Nephron (organoid): ENCODE measurements around the gene FUS.

Source experiments
- H3K27ac Mint-ChIP-seq, 3 experiments: 2 replicates each; pipeline ENCODE4 v1.8.0; 2020; ENCODE audit warnings: mixed read lengths in 3 of 3, mild to moderate bottlenecking in 2 of 3, moderate library complexity in 1 of 3
- H3K27me3 Mint-ChIP-seq: 2 replicates; pipeline ENCODE4 v1.8.0; 2021; ENCODE audit warnings: low read depth, mild to moderate bottlenecking, moderate library complexity, mixed read lengths
- H3K36me3 Mint-ChIP-seq: 2 replicates; pipeline ENCODE4 v1.8.0; 2020; ENCODE audit warnings: low read depth, mixed read lengths
- H3K4me1 Mint-ChIP-seq: 2 replicates; pipeline ENCODE4 v1.8.0; 2020; ENCODE audit warnings: mixed read lengths
- H3K4me3 Mint-ChIP-seq, 3 experiments: 2 replicates each; pipeline ENCODE4 v1.8.0; 2020; ENCODE audit warnings: mild to moderate bottlenecking in 3 of 3, mixed read lengths in 3 of 3, moderate library complexity in 2 of 3
- H3K9me3 Mint-ChIP-seq: 2 replicates; pipeline ENCODE4 v1.8.0; 2020; ENCODE audit warnings: mixed read lengths
- CTCF ChIP-seq, 3 experiments: fragments of 200-600 bp; sonication (generic); IDR thresholded peaks; one replicate each; pipeline ENCODE4 v1.5.0; 2021; ENCODE audit warnings: antibody characterized with exemption in 3 of 3; ENCODE audit not compliant: unreplicated experiment in 3 of 3

The FUS gene

GRCh38 chr16:31202414-31203375 is 22.8 kb downstream of the FUS start, which contains the start of gene PYCARD:
PYCARD (minus strand) TSS chr16:31202760; CDS start chr16:31202690, 70 bp downstream.
- peaks cover 17% of the 10 kb centered on the region for H3K4me1 Mint-ChIP-seq
- H3K27me3 Mint-ChIP-seq = peaks cover 53% of the 10 kb centered on the region
- H3K9me3 Mint-ChIP-seq = no peaks in the 10 kb centered on the region
- TF ChIP-seq CTCF (IDR thresholded peaks at IDR 0.05; ENCODE audit: unreplicated experiment in 3 of 3) = no peak
- H3K27ac Mint-ChIP-seq = peak within 1 kb of the TSS in 2 of 3 experiments; percentile 9 to 16
- peak within 1 kb of the TSS; percentile 80 to 82 (median 80) for H3K4me3 Mint-ChIP-seq
- H3K36me3 Mint-ChIP-seq = peaks cover 22% of the 10 kb centered on the region

GRCh38 chr16:31204871-31205666 is 25.1 kb downstream of the FUS start:
- H3K4me3 Mint-ChIP-seq = peak overlapping the region in 1 of 3 experiments; percentile 58
- no peaks in the 10 kb centered on the region for H3K9me3 Mint-ChIP-seq
- H3K27me3 Mint-ChIP-seq = peaks cover 61% of the 10 kb centered on the region
- H3K4me1 Mint-ChIP-seq = peaks cover 17% of the 10 kb centered on the region
- H3K36me3 Mint-ChIP-seq = peaks cover under 1% of the 10 kb centered on the region
- TF ChIP-seq CTCF (IDR thresholded peaks at IDR 0.05; ENCODE audit: unreplicated experiment in 3 of 3) = no peak
- no peak overlapping the region for H3K27ac Mint-ChIP-seq

GRCh38 chr16:31206776-31207175 is 26.8 kb downstream of the FUS start:
- Mint-ChIP-seq H3K27ac (no peak overlapping the region), H3K27me3 (peaks cover 66% of the 10 kb centered on the region), H3K4me1 (peaks cover 11% of the 10 kb centered on the region), H3K9me3 (no peaks in the 10 kb centered on the region), H3K4me3 (no peak overlapping the region), H3K36me3 (no peaks in the 10 kb centered on the region)
- TF ChIP-seq CTCF (IDR thresholded peaks at IDR 0.05; ENCODE audit: unreplicated experiment in 3 of 3) = no peak

- peaks cover 80% of the 10 kb centered on the region for H3K27me3 Mint-ChIP-seq
- peak overlapping the region; percentile 52 to 97 (median 65) for H3K4me3 Mint-ChIP-seq
- H3K27ac Mint-ChIP-seq = peak overlapping the region; percentile 33 to 81 (median 64)
- H3K4me1 Mint-ChIP-seq = peaks cover 24% of the 10 kb centered on the region
- no peaks in the 10 kb centered on the region for H3K36me3 Mint-ChIP-seq
- TF ChIP-seq CTCF (IDR thresholded peaks at IDR 0.05; ENCODE audit: unreplicated experiment in 3 of 3) = no peak
- H3K9me3 Mint-ChIP-seq = no peaks in the 10 kb centered on the region
These were observed 33.4 kb downstream of the FUS start for GRCh38 chr16:31213342-31213741.

- peak within 1 kb of the TSS; percentile 79 to 97 (median 87) for H3K4me3 Mint-ChIP-seq
- no peak for TF ChIP-seq CTCF (IDR thresholded peaks at IDR 0.05; ENCODE audit: unreplicated experiment in 3 of 3)
- H3K36me3 Mint-ChIP-seq = no peaks in the 10 kb centered on the region
- H3K27ac Mint-ChIP-seq = peak within 1 kb of the TSS; percentile 33 to 81 (median 64)
- H3K27me3 Mint-ChIP-seq = peaks cover 87% of the 10 kb centered on the region
- no peaks in the 10 kb centered on the region for H3K9me3 Mint-ChIP-seq
- H3K4me1 Mint-ChIP-seq = peaks cover 24% of the 10 kb centered on the region
These were observed 34.2 kb downstream of the FUS start, which contains the start of gene TRIM72 for GRCh38 chr16:31213877-31214707. TRIM72 (plus strand) TSS chr16:31214119; CDS start chr16:31214739, 620 bp downstream.
